H9 (cell line): ENCODE measurements around the gene SOS1. TPM values are rescaled to one million over a fixed set of nuclear protein-coding genes. Genes with fewer than 3 reads are reported as not detected.

ENCODE experiments used
- DNase-seq: peaks from one replicate; pipeline ENCODE4 v3.0.0-alpha.2; 2017
- H2AFZ ChIP-seq: one replicate; pipeline ENCODE4 v1.6.1; 2013; ENCODE audit warnings: mild to moderate bottlenecking, low read length, control low read depth, moderate library complexity
- H2AK5ac ChIP-seq: 2 replicates; pipeline ENCODE4 v1.6.1; 2013; ENCODE audit warnings: low read length, control low read depth, mixed read lengths; ENCODE audit not compliant: insufficient read length
- H2BK120ac ChIP-seq: one replicate; pipeline ENCODE4 v1.6.1; 2013; ENCODE audit warnings: low read depth, mild to moderate bottlenecking, low read length, control low read depth, inconsistent platforms; ENCODE audit not compliant: poor library complexity, severe bottlenecking
- H2BK12ac ChIP-seq: 2 replicates; pipeline ENCODE4 v1.6.1; 2013; ENCODE audit warnings: low read length, control low read depth, mixed read lengths, low read depth; ENCODE audit not compliant: insufficient read length
- H2BK15ac ChIP-seq: 2 replicates; pipeline ENCODE4 v1.6.1; 2013; ENCODE audit warnings: low read depth, low read length, control low read depth
- H2BK20ac ChIP-seq: one replicate; pipeline ENCODE4 v1.6.1; 2013; ENCODE audit warnings: low read depth, mild to moderate bottlenecking, low read length, control low read depth, inconsistent platforms; ENCODE audit not compliant: poor library complexity, severe bottlenecking
- H2BK5ac ChIP-seq: 2 replicates; pipeline ENCODE4 v1.6.1; 2013; ENCODE audit warnings: low read length, control low read depth, mixed read lengths; ENCODE audit not compliant: insufficient read length
- H3K14ac ChIP-seq: 2 replicates; pipeline ENCODE4 v1.6.1; 2013; ENCODE audit warnings: low read length, control low read depth; ENCODE audit not compliant: insufficient read depth
- H3K18ac ChIP-seq: 2 replicates; pipeline ENCODE4 v1.6.1; 2013; ENCODE audit warnings: low read depth, mild to moderate bottlenecking, mixed read lengths, low read length, control low read depth; ENCODE audit not compliant: insufficient read length
- H3K23ac ChIP-seq: 2 replicates; pipeline ENCODE4 v1.6.1; 2013; ENCODE audit warnings: low read length, control low read depth, mixed read lengths, low read depth; ENCODE audit not compliant: insufficient read length
- H3K23me2 ChIP-seq: 2 replicates; pipeline ENCODE4 v1.6.1; 2013; ENCODE audit warnings: low read depth, mild to moderate bottlenecking, mixed read lengths, low read length, control low read depth; ENCODE audit not compliant: insufficient read length, poor library complexity, severe bottlenecking
- H3K27ac ChIP-seq: 2 replicates; pipeline ENCODE4 v1.5.1; 2013; ENCODE audit warnings: low read length, control low read depth, mixed read lengths, low read depth; ENCODE audit not compliant: insufficient read length
- H3K27me3 ChIP-seq: 2 replicates; pipeline ENCODE4 v1.6.1; 2013; ENCODE audit warnings: low read length, control low read depth, inconsistent platforms; ENCODE audit not compliant: insufficient read depth
- H3K4ac ChIP-seq: 2 replicates; pipeline ENCODE4 v1.6.1; 2013; ENCODE audit warnings: low read depth, mild to moderate bottlenecking, control low read depth, inconsistent platforms, low read length, moderate library complexity
- H3K4me1 ChIP-seq: 2 replicates; pipeline ENCODE4 v1.6.1; 2013; ENCODE audit warnings: low read length, control low read depth, inconsistent platforms; ENCODE audit not compliant: insufficient read depth
- H3K4me2 ChIP-seq: 2 replicates; pipeline ENCODE4 v1.6.1; 2013; ENCODE audit warnings: low read length, control low read depth, mixed read lengths; ENCODE audit not compliant: insufficient read length, insufficient read depth
- H3K56ac ChIP-seq: 2 replicates; pipeline ENCODE4 v1.6.1; 2013; ENCODE audit warnings: low read depth, mild to moderate bottlenecking, mixed read lengths, low read length, control low read depth; ENCODE audit not compliant: insufficient read length
- H3K79me1 ChIP-seq: 2 replicates; pipeline ENCODE4 v1.6.1; 2013; ENCODE audit warnings: low read depth, mild to moderate bottlenecking, moderate library complexity, low read length, control low read depth, inconsistent platforms; ENCODE audit not compliant: insufficient read depth, poor library complexity, severe bottlenecking
- H3K79me2 ChIP-seq: 2 replicates; pipeline ENCODE4 v1.6.1; 2013; ENCODE audit warnings: low read length, control low read depth, inconsistent platforms; ENCODE audit not compliant: insufficient read depth
- H3K9ac ChIP-seq: 2 replicates; pipeline ENCODE4 v1.6.1; 2013; ENCODE audit warnings: low read length, control low read depth, mixed read lengths; ENCODE audit not compliant: insufficient read length; ENCODE audit errors: extremely low read depth
- H3K9me3 ChIP-seq: one replicate; pipeline ENCODE4 v1.6.1; 2013; ENCODE audit warnings: low read depth, low read length, inconsistent platforms; ENCODE audit not compliant: control insufficient read depth
- H3T11ph ChIP-seq: one replicate; pipeline ENCODE4 v1.6.1; 2013; ENCODE audit warnings: mild to moderate bottlenecking, low read length, control low read depth, inconsistent platforms
- H4K20me1 ChIP-seq: one replicate; pipeline ENCODE4 v1.6.1; 2013; ENCODE audit not compliant: control insufficient read depth, insufficient read length, insufficient read depth
- H4K5ac ChIP-seq: 2 replicates; pipeline ENCODE4 v1.6.1; 2013; ENCODE audit warnings: low read depth, mild to moderate bottlenecking, mixed read lengths, low read length, control low read depth; ENCODE audit not compliant: insufficient read length
- H4K8ac ChIP-seq: replicated peaks from 2 replicates; pipeline ENCODE4 v1.6.1; 2013; ENCODE audit warnings: low read length, control low read depth, mixed read lengths, low read depth; ENCODE audit not compliant: insufficient read length
- H4K91ac ChIP-seq: 2 replicates; pipeline ENCODE4 v1.6.1; 2013; ENCODE audit warnings: low read depth, mild to moderate bottlenecking, moderate library complexity, mixed read lengths, low read length, control low read depth; ENCODE audit not compliant: insufficient read length
- H3K27ac Mint-ChIP-seq, 3 experiments: 2 replicates in 2 of 3; 3 replicates in 1 of 3; pipeline ENCODE4 v1.8.0; 2020 to 2021; ENCODE audit warnings: mixed read lengths in 3 of 3, mild to moderate bottlenecking in 1 of 3, moderate library complexity in 1 of 3
- H3K27me3 Mint-ChIP-seq: 2 replicates; pipeline ENCODE4 v1.8.0; 2021; ENCODE audit warnings: low read depth, mild to moderate bottlenecking, moderate library complexity, mixed read lengths
- H3K36me3 Mint-ChIP-seq, 3 experiments: 2 replicates in 2 of 3; 3 replicates in 1 of 3; pipeline ENCODE4 v1.8.0; 2020 to 2021; ENCODE audit warnings: low read depth in 3 of 3, mixed read lengths in 3 of 3; ENCODE audit not compliant: insufficient read depth in 1 of 3
- H3K4me1 Mint-ChIP-seq, 2 experiments: 2 replicates each; pipeline ENCODE4 v1.8.0; 2020; ENCODE audit warnings: mixed read lengths in 2 of 2
- H3K4me3 Mint-ChIP-seq, 2 experiments: 2 replicates in 1 of 2; 3 replicates in 1 of 2; pipeline ENCODE4 v1.8.0; 2020 to 2021; ENCODE audit warnings: mild to moderate bottlenecking in 2 of 2, mixed read lengths in 2 of 2, moderate library complexity in 1 of 2
- H3K9me3 Mint-ChIP-seq, 2 experiments: 2 replicates in 1 of 2; 3 replicates in 1 of 2; pipeline ENCODE4 v1.8.0; 2020; ENCODE audit warnings: mild to moderate bottlenecking in 2 of 2, mixed read lengths in 2 of 2, moderate library complexity in 1 of 2
- CTCF ChIP-seq: fragments of 200-600 bp; sonication (generic); conservative IDR thresholded peaks from 3 replicates; pipeline ENCODE4 v1.8.0; 2021; ENCODE audit warnings: antibody characterized with exemption, mild to moderate bottlenecking
- WGBS: extraction: QIAGEN DNeasy Blood & Tissue Kit; methylation state at CpG from one replicate; pipeline ENCODE4 v1.1.7; 2013; ENCODE audit warnings: missing lambda C conversion rate, low lambda C conversion rate, mixed read lengths; ENCODE audit not compliant: insufficient read length; ENCODE audit errors: extremely low coverage; 5-methylcytosine and 5-hydroxymethylcytosine counted together
- total RNA-seq: library from RNA; stranded (reverse); gene quantifications from 2 replicates; pipeline ENCODE4 v1.2.1, GENCODE V29; 2021

Gene SOS1
- total RNA-seq, 1 experiment from 2014 or later = 35.8 TPM

- Histone ChIP-seq H3K56ac (no peak overlapping the region), H4K5ac (no peak overlapping the region), H3K27ac (no peak overlapping the region), H3T11ph (no peak overlapping the region), H2BK12ac (no peak overlapping the region), H3K79me1 (no peaks in the 10 kb centered on the region), H3K14ac (no peak overlapping the region), H2AFZ (no peak overlapping the region), H3K79me2 (no peaks in the 10 kb centered on the region), H4K20me1 (no peaks in the 10 kb centered on the region), H2BK15ac (no peak overlapping the region), H3K4ac (no peak overlapping the region), H3K23ac (no peak overlapping the region), H3K18ac (no peak overlapping the region), H4K91ac (no peak overlapping the region), H3K9me3 (no peaks in the 10 kb centered on the region), H2BK5ac (no peak overlapping the region), H2BK120ac (no peak overlapping the region), H3K27me3 (no peaks in the 10 kb centered on the region), H2BK20ac (no peak overlapping the region), H4K8ac (no peak overlapping the region), H3K4me2 (no peak overlapping the region), H3K23me2 (no peaks in the 10 kb centered on the region), H2AK5ac (no peak overlapping the region), H3K9ac (no peak overlapping the region), H3K4me1 (no peaks in the 10 kb centered on the region)
- H3K36me3 Mint-ChIP-seq = no peaks in the 10 kb centered on the region
- WGBS = no CpG with 5 or more reads among the region's 4 CpGs
- H3K4me3 Mint-ChIP-seq = no peak overlapping the region
- no peak for DNase-seq
- H3K27me3 Mint-ChIP-seq = no peaks in the 10 kb centered on the region
- peaks cover 14 to 21% of the 10 kb centered on the region in 2 experiments for H3K4me1 Mint-ChIP-seq
- H3K27ac Mint-ChIP-seq = no peak overlapping the region
- TF ChIP-seq CTCF = no peak
- H3K9me3 Mint-ChIP-seq = no peaks in the 10 kb centered on the region
Observed at GRCh38 chr2:39164089-39164488, 43.2 kb upstream of the SOS1 start.
